Retina (tissue), 1 donor: ENCODE measurements around the gene NINJ2.

Experiments used
- DNase-seq: peaks from one replicate; pipeline ENCODE4 v3.0.0-alpha.2; 2016

NINJ2 gene

DNA sequence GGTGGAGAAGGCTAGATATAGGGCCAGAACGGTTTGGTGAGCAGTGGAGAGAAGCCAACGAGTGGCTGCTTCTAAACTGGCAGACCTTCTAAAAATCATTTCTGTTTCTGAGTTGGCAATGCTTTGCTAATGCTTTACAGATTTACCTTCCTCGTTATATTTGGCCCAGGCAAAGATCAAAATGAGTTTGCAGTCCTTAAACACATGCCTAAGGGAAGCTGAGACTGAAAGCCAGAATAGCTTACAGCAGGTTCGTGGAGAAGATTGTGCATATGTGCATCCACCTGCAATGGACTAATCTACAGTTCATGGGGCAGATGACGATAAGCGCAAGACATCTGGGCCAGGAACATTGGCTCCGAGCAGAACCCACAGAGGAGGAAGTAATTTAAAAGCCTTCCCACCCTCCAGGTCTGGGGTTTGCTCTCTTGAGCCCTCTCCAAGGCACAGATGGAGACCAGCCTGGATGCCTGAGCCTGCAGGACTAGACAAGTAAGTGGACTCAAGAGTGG is 99.4 kb downstream of the NINJ2 start:
- no peak for DNase-seq

GRCh38 chr12:563250-563781 is 99.9 kb downstream of the NINJ2 start:
- DNase-seq = no peak

- no peak for DNase-seq
Observed at GRCh38 chr12:562634-563033, 100.6 kb downstream of the NINJ2 start.

DNA sequence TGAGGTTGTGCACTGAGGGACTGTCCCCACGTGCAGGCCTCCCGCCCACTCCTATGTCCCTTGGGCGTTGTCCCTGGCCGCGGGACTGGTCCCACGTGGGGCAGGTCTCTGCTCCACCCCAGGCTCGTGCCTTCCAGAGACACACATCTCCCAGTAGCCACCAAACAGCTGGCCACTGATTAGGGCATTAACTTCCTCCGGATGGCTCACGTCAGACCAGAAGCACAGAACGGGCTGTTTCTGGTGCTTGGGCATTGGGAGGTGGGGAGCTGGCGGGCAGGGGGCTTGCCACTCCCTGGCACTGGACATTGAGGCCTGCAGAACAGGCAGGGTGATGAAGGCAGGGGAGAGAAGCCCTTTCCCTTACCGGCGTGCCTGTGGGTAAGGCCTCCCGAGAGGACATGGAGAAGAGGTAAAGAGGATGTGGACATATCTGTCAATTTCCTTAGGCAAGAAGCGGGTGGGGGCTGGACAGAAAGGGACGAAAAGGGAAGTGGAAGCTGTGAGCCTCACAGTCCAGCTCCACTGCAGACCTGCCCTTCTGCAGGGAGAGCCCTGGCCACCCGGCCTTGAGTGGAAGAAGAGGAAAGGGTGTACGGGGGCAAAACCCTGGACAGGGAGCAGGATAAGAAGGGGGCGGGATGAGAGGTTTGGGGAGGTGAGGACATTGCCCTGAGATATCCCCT is 101.2 kb downstream of the NINJ2 start:
- DNase-seq = no peak

DNA sequence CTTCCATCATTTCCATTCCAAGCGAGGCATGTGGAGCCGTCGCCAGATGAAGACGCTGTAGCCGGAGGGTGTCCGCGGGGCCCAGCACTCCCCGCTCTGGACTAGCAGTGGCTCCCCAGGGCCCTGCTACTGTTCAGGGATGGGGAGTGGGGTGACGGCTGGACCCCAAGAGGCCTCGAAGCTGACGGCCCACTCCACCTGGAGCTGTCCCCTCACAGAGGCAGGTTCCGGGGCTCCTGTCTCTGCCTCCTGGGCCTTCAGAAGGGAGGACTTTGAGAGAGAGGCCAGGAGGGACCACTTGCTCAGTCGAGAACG is 101.9 kb downstream of the NINJ2 start:
- no peak for DNase-seq

GRCh38 chr12:560691-561390 is 102.4 kb downstream of the NINJ2 start:
- DNase-seq = peak; percentile 63

DNA sequence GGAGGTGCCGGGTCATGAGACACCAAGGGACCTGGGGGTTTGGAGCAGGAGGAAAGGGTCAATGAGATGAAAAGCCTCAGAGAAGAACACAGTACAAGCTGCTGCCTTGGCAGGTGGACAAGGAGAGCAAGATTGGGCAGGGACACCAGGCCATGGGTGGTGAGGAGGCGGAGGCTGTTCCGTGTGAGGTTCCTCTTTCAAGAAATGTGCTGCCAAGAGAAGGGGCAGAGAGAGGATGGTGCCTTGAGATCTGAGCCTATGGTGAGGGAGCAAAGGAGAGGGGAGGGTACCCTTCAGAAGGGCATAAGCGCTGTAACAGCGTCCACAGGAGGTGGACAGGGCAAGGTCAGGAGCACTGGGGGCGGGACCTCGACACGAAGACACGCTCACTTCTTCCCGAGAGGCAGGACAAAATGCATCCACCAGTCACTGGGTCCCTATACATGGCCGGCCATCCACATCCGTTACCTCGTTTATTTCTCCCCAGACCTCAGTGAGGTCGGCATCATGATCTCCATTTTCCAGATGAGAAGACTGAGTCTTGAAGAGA is 103.3 kb downstream of the NINJ2 start:
- DNase-seq = no peak

- no peak for DNase-seq
Observed at GRCh38 chr12:559208-559905, 103.9 kb downstream of the NINJ2 start.

DNA sequence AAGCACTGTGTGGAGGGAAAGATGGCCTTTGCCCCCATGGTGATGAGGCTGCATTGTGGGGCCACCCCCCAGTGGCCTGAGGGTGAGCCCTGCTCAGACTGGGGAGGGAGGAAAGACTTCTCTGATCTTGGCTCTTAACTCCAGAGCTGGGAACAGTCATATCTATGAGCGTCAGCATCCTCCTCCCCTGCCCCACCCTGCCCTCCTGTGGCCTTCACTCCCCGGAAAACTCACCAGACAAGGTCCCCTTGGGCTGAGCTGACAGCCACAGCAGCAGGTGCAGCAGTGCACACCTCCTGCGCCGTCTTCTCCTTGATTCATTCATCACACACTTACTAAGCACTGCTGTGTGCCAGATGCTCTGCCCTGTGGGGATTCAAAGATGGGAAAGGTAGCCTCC is 104.7 kb downstream of the NINJ2 start:
- DNase-seq = no peak

DNA sequence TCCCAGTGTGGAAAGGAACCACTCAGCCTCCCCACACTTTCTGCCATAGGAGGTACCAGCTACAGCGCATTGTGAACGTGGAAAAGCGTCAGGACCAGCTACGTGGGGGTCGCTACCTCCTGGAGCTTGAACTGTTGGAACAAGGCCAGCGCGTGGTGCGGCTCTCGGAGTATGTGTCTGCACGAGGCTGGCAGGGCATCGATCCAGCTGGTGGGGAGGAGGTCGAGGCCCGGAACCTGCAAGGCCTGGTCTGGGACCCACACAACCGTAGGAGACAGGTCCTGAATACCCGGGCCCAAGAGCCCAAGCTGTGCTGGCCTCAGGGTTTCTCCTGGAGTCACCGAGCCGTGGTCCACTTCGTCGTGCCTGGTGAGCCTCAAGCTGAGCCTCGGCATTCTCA is 106.7 kb downstream of the NINJ2 start:
- DNase-seq = no peak

- no peak for DNase-seq
Observed at GRCh38 chr12:554001-554285, 109.3 kb downstream of the NINJ2 start.

GRCh38 chr12:553216-554000 is 109.8 kb downstream of the NINJ2 start:
- no peak for DNase-seq

GRCh38 chr12:552466-552865 is 110.8 kb downstream of the NINJ2 start:
- no peak for DNase-seq

GRCh38 chr12:550473-551260 is 112.6 kb downstream of the NINJ2 start:
- DNase-seq = no peak

DNA sequence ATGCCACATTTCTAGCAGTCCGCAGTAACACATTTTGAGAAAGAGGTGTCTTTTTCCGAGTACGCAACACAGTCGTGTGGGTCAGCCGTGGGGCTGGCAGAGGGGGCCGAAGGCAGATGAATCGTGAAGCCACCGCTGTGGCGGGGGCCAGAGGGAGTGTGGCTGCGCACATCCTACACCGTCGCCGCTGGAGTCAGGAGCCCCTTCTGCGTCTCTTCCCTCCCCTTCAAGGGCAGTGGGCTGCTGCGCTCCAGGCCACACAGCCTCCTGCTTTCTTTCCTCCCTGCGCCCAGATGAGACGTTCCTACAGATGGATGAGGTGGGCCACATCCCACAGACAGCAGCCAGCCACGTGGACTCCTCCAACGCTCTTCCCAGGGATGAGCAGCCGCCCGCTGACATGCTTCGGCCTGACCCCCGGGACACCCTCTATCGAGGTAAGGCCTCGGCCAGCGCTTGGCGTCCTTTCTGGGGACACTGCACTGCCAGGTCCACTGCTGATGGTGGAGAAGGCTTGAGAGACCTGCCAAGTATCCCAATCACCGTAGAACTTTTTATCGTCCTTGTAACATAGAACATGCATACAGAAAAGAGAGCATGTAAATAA is 113.7 kb downstream of the NINJ2 start:
- DNase-seq = no peak

DNA sequence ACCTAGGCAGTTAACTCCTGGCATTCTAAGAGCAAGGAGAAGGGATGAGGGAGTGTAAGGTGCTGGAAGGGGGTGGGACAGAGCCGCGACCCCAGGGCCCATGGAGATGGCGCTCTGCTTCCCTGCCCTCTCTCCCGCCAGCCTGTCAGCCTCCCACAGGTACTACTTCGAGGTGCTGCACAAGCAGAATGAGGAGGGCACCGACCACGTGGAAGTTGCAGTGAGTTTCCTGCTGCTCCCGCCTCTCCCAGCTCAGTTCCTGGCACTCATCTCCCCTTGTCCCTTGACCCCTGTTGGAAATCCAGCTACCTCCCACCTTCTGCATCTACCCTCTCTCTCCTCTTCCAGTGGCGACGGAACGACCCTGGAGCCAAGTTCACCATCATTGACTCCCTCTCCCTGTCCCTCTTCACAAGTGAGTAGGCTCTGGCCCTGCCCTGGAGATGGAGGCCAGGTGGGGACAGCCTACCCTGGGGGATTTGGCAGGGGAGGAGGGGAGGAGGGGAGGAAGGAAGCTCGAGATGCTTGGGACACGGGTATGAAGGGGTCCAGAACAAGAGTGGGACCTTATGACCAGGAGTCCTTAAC is 115.3 kb downstream of the NINJ2 start:
- no peak for DNase-seq

- peak; percentile 86 for DNase-seq
Observed at GRCh38 chr12:546920-547845, 116.1 kb downstream of the NINJ2 start.

- no peak for DNase-seq
Observed at GRCh38 chr12:546265-546919, 116.9 kb downstream of the NINJ2 start.

GRCh38 chr12:545835-546234 is 117.4 kb downstream of the NINJ2 start:
- DNase-seq = no peak
